ENCODE results near the gene TBC1D7. TPM values are rescaled to one million over a fixed set of nuclear protein-coding genes. Genes with fewer than 3 reads are reported as not detected.

The TBC1D7 gene
- polyA plus RNA-seq, 4 donors = 10.7 to 23.5 (median 12.8) TPM

- Histone ChIP-seq H3K36me3 (ENCODE audit: control insufficient read depth in 3 of 3, insufficient read depth in 2 of 3, low read depth in 1 of 3, low read length in 3 of 3) (no peaks in the 10 kb centered on the region), H3K4me3 (ENCODE audit: low read depth in 1 of 3, low read length in 3 of 3) (no peak overlapping the region), H3K9me3 (ENCODE audit: control insufficient read depth in 2 of 2, insufficient read depth in 1 of 2, low read depth in 1 of 2, low read length in 1 of 2) (peaks cover 0 to 5% of the 10 kb centered on the region in 2 donors), H3K27ac (ENCODE audit: low read depth in 1 of 3, low read length in 2 of 3) (no peak overlapping the region), H3K4me1 (ENCODE audit: control insufficient read depth in 3 of 3, insufficient read depth in 2 of 3, low read depth in 1 of 3, low read length in 2 of 3) (no peaks in the 10 kb centered on the region), H3K27me3 (ENCODE audit: control insufficient read depth in 3 of 3, insufficient read depth in 3 of 3, low read length in 3 of 3) (no peaks in the 10 kb centered on the region)
- DNase-seq = no peak
- no peak for FAIRE-seq
- 87 to 94% (median 91%) methylated on average over 6 of the region's 6 CpGs for WGBS, 3 donors
These were observed 64.7 kb downstream of the TBC1D7 start for GRCh38 chr6:13263669-13264068.

- no peak for FAIRE-seq
These were observed 65.8 kb downstream of the TBC1D7 start for GRCh38 chr6:13262302-13263230.

GRCh38 chr6:13261464-13261994 lies 66.8 kb downstream of the TBC1D7 start:
- WGBS, 3 donors = 53 to 63% (median 60%) methylated on average over 1 of the region's 1 CpG
- Histone ChIP-seq H3K4me3 (ENCODE audit: low read depth in 1 of 3, low read length in 3 of 3) (no peak overlapping the region), H3K27ac (ENCODE audit: low read depth in 1 of 3, low read length in 2 of 3) (no peak overlapping the region), H3K36me3 (ENCODE audit: control insufficient read depth in 3 of 3, insufficient read depth in 2 of 3, low read depth in 1 of 3, low read length in 3 of 3) (no peaks in the 10 kb centered on the region), H3K9me3 (ENCODE audit: control insufficient read depth in 2 of 2, insufficient read depth in 1 of 2, low read depth in 1 of 2, low read length in 1 of 2) (peaks cover 0 to 5% of the 10 kb centered on the region in 2 donors), H3K4me1 (ENCODE audit: control insufficient read depth in 3 of 3, insufficient read depth in 2 of 3, low read depth in 1 of 3, low read length in 2 of 3) (no peaks in the 10 kb centered on the region), H3K27me3 (ENCODE audit: control insufficient read depth in 3 of 3, insufficient read depth in 3 of 3, low read length in 3 of 3) (no peaks in the 10 kb centered on the region)
- FAIRE-seq (no peak), DNase-seq (no peak)

More at GRCh38 chr6:13262302-13263230, 65.8 kb downstream of the TBC1D7 start:
- H3K9me3 ChIP-seq (ENCODE audit: control insufficient read depth in 2 of 2, insufficient read depth in 1 of 2, low read depth in 1 of 2, low read length in 1 of 2) = peaks cover 0 to 5% of the 10 kb centered on the region in 2 donors
- H3K36me3 ChIP-seq (ENCODE audit: control insufficient read depth in 3 of 3, insufficient read depth in 2 of 3, low read depth in 1 of 3, low read length in 3 of 3) = no peaks in the 10 kb centered on the region
- WGBS, 3 donors = 6 to 27% (median 25%) methylated on average over 1 of the region's 1 CpG
- no peak overlapping the region for H3K27ac ChIP-seq (ENCODE audit: low read depth in 1 of 3, low read length in 2 of 3)
- no peak overlapping the region for H3K4me3 ChIP-seq (ENCODE audit: low read depth in 1 of 3, low read length in 3 of 3)
- no peaks in the 10 kb centered on the region for H3K27me3 ChIP-seq (ENCODE audit: control insufficient read depth in 3 of 3, insufficient read depth in 3 of 3, low read length in 3 of 3)
- H3K4me1 ChIP-seq (ENCODE audit: control insufficient read depth in 3 of 3, insufficient read depth in 2 of 3, low read depth in 1 of 3, low read length in 2 of 3) = no peaks in the 10 kb centered on the region
- no peak for DNase-seq

GRCh38 chr6:13260831-13261230 lies 67.5 kb downstream of the TBC1D7 start:
- no peaks in the 10 kb centered on the region for H3K4me1 ChIP-seq (ENCODE audit: control insufficient read depth in 3 of 3, insufficient read depth in 2 of 3, low read depth in 1 of 3, low read length in 2 of 3)
- no peak overlapping the region for H3K27ac ChIP-seq (ENCODE audit: low read depth in 1 of 3, low read length in 2 of 3)
- FAIRE-seq = no peak
- no peaks in the 10 kb centered on the region for H3K27me3 ChIP-seq (ENCODE audit: control insufficient read depth in 3 of 3, insufficient read depth in 3 of 3, low read length in 3 of 3)
- WGBS, 3 donors = 83 to 94% (median 88%) methylated on average over 5 of the region's 5 CpGs
- no peak overlapping the region for H3K4me3 ChIP-seq (ENCODE audit: low read depth in 1 of 3, low read length in 3 of 3)
- no peak for DNase-seq
- peaks cover 0 to 3% of the 10 kb centered on the region in 2 donors for H3K9me3 ChIP-seq (ENCODE audit: control insufficient read depth in 2 of 2, insufficient read depth in 1 of 2, low read depth in 1 of 2, low read length in 1 of 2)
- no peaks in the 10 kb centered on the region for H3K36me3 ChIP-seq (ENCODE audit: control insufficient read depth in 3 of 3, insufficient read depth in 2 of 3, low read depth in 1 of 3, low read length in 3 of 3)

- WGBS, 3 donors = 79 to 94% (median 87%) methylated on average over 7 of the region's 7 CpGs
- no peak overlapping the region for H3K27ac ChIP-seq (ENCODE audit: low read depth in 1 of 3, low read length in 2 of 3)
- H3K36me3 ChIP-seq (ENCODE audit: control insufficient read depth in 3 of 3, insufficient read depth in 2 of 3, low read depth in 1 of 3, low read length in 3 of 3) = no peaks in the 10 kb centered on the region
- no peak for DNase-seq
- no peaks in the 10 kb centered on the region for H3K4me1 ChIP-seq (ENCODE audit: control insufficient read depth in 3 of 3, insufficient read depth in 2 of 3, low read depth in 1 of 3, low read length in 2 of 3)
- H3K27me3 ChIP-seq (ENCODE audit: control insufficient read depth in 3 of 3, insufficient read depth in 3 of 3, low read length in 3 of 3) = no peaks in the 10 kb centered on the region
- FAIRE-seq = no peak
- peaks cover 0 to 6% of the 10 kb centered on the region in 2 donors for H3K9me3 ChIP-seq (ENCODE audit: control insufficient read depth in 2 of 2, insufficient read depth in 1 of 2, low read depth in 1 of 2, low read length in 1 of 2)
- no peak overlapping the region for H3K4me3 ChIP-seq (ENCODE audit: low read depth in 1 of 3, low read length in 3 of 3)
These were observed 68.2 kb downstream of the TBC1D7 start for GRCh38 chr6:13260101-13260598.

- WGBS, 3 donors = 84 to 88% (median 88%) methylated on average over 3 of the region's 3 CpGs
- no peak overlapping the region for H3K27ac ChIP-seq (ENCODE audit: low read depth in 1 of 3, low read length in 2 of 3)
- FAIRE-seq = no peak
These were observed 68.9 kb downstream of the TBC1D7 start for GRCh38 chr6:13259393-13259792.

DNA sequence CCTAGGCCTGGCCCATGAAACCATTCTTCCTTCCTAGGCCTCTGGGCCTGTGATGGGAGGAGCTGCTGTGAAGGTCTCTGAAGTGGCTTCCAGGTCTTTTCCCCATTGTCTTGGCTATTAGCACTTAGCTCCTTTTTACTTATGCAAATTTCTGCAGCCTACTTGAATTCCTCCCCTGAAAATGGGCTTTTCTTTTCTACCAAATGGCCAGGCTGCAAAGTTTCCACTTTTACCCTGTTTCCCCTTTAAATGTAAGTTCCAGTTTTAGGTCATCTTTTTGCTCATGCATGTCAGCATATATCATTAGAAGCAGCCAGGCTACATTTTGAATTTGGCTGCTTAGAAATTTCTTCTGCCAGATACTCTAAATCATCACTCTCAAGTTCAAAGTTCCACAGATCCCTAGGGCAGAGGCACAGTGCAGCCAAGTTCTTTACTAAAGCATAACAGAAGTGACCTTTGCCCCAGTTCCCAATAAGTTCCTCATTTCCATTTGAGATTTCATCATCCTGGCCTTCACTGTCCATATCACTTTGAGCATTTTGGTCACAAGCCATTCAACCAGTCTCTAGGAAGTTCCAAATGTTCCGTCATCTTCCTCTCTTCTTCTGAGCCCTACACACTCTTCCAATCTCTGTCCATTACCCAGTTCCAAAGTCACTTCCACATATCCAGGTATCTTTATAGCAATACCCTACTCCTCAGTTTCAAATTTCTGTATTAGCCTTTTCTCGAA lies 71.9 kb downstream of the TBC1D7 start:
- DNase-seq (peak in 1 of 2 donors; percentile 64), FAIRE-seq (no peak)
- Histone ChIP-seq H3K27ac (ENCODE audit: low read depth in 1 of 3, low read length in 2 of 3) (no peak overlapping the region), H3K9me3 (ENCODE audit: control insufficient read depth in 2 of 2, insufficient read depth in 1 of 2, low read depth in 1 of 2, low read length in 1 of 2) (peaks cover 0 to 6% of the 10 kb centered on the region in 2 donors), H3K4me3 (ENCODE audit: low read depth in 1 of 3, low read length in 3 of 3) (no peak overlapping the region), H3K4me1 (ENCODE audit: control insufficient read depth in 3 of 3, insufficient read depth in 2 of 3, low read depth in 1 of 3, low read length in 2 of 3) (no peaks in the 10 kb centered on the region), H3K27me3 (ENCODE audit: control insufficient read depth in 3 of 3, insufficient read depth in 3 of 3, low read length in 3 of 3) (no peaks in the 10 kb centered on the region), H3K36me3 (ENCODE audit: control insufficient read depth in 3 of 3, insufficient read depth in 2 of 3, low read depth in 1 of 3, low read length in 3 of 3) (no peaks in the 10 kb centered on the region)
- WGBS, 3 donors = 88 to 97% (median 97%) methylated on average over 2 of the region's 2 CpGs

More at GRCh38 chr6:13259393-13259792, 68.9 kb downstream of the TBC1D7 start:
- DNase-seq = no peak
- H3K4me1 ChIP-seq (ENCODE audit: control insufficient read depth in 3 of 3, insufficient read depth in 2 of 3, low read depth in 1 of 3, low read length in 2 of 3) = no peaks in the 10 kb centered on the region
- H3K9me3 ChIP-seq (ENCODE audit: control insufficient read depth in 2 of 2, insufficient read depth in 1 of 2, low read depth in 1 of 2, low read length in 1 of 2) = peaks cover 0 to 6% of the 10 kb centered on the region in 2 donors
- H3K4me3 ChIP-seq (ENCODE audit: low read depth in 1 of 3, low read length in 3 of 3) = no peak overlapping the region
- H3K36me3 ChIP-seq (ENCODE audit: control insufficient read depth in 3 of 3, insufficient read depth in 2 of 3, low read depth in 1 of 3, low read length in 3 of 3) = no peaks in the 10 kb centered on the region
- no peaks in the 10 kb centered on the region for H3K27me3 ChIP-seq (ENCODE audit: control insufficient read depth in 3 of 3, insufficient read depth in 3 of 3, low read length in 3 of 3)
